Endothelial cell of umbilical vein (primary cell): ENCODE data around the gene CCDC34. TPM values are rescaled to one million over a fixed set of nuclear protein-coding genes. Genes with fewer than 3 reads are reported as not detected.

Source experiments
- BruUV-seq: library from RNA; stranded (reverse); fragments of 400-500 nt; replicated peaks from 2 replicates; lab custom pipeline; 2021; lab: Mats Ljungman, UMichigan
- CTCF ChIA-PET: fragments of 300-600, 350-600 bp; sonication (Branson Sonifier 250); formaldehyde crosslinking; loops from one replicate; lab custom pipeline; 2021; ENCODE audit warnings: antibody characterized with exemption, inconsistent platforms; lab: Charles Lee
- POLR2A ChIA-PET: fragments of 300-600, 350-600 bp; sonication (Branson Sonifier 250); formaldehyde crosslinking; loops from one replicate; lab custom pipeline; 2021; ENCODE audit warnings: antibody characterized with exemption, inconsistent platforms; lab: Charles Lee
- DNase-seq: peaks from one replicate; pipeline ENCODE4 v3.0.0-alpha.2; 2011; ENCODE audit warnings: low read depth, low spot score
- FAIRE-seq: peaks from 2 replicates; lab custom pipeline; 2011; peaks lifted over from hg19 to GRCh38; lab: Jason Lieb, UNC
- H2AFZ ChIP-seq: 2 replicates; pipeline ENCODE4 v1.6.0; 2012; ENCODE audit warnings: low read depth, low read length, control low read depth, inconsistent platforms
- H3K27ac ChIP-seq: 2 replicates; pipeline ENCODE4 v1.5.1; 2011; ENCODE audit warnings: low read depth, mild to moderate bottlenecking, control low read depth, low read length, moderate library complexity; ENCODE audit not compliant: insufficient read depth
- H3K27me3 ChIP-seq, 2 experiments: 2 replicates each; pipeline versions ENCODE4 v1.6.0 to v1.6.1; 2011; ENCODE audit warnings: low read length in 2 of 2, mixed read lengths in 1 of 2; ENCODE audit not compliant: control insufficient read depth in 2 of 2, insufficient read depth in 2 of 2
- H3K36me3 ChIP-seq, 2 experiments: 2 replicates in 1 of 2; 3 replicates in 1 of 2; pipeline ENCODE4 v1.5.1; 2011; ENCODE audit warnings: low read length in 2 of 2, mild to moderate bottlenecking in 1 of 2, moderate library complexity in 1 of 2; ENCODE audit not compliant: control insufficient read depth in 2 of 2, insufficient read depth in 2 of 2; ENCODE audit errors: extremely low read depth in 1 of 2
- H3K4me1 ChIP-seq: 3 replicates; pipeline ENCODE4 v1.5.1; 2011; ENCODE audit warnings: mild to moderate bottlenecking, low read length; ENCODE audit not compliant: control insufficient read depth, insufficient read depth; ENCODE audit errors: extremely low read depth
- H3K4me2 ChIP-seq: 2 replicates; pipeline ENCODE4 v1.6.1; 2011; ENCODE audit warnings: low read length, control low read depth, mixed read lengths; ENCODE audit not compliant: insufficient read depth
- H3K4me3 ChIP-seq, 3 experiments: fragments of 200-600 bp in 1 of 3; sonication (generic), shearing (Covaris generic) in 1 of 3; replicated peaks in 1 of 3; 2 replicates each; pipeline ENCODE4 v1.5.1; 2011 to 2016; ENCODE audit warnings: control low read depth in 3 of 3, low read length in 3 of 3, mild to moderate bottlenecking in 2 of 3, inconsistent platforms in 1 of 3, low read depth in 1 of 3, moderate library complexity in 1 of 3; ENCODE audit not compliant: insufficient read depth in 1 of 3
- H3K79me2 ChIP-seq: 2 replicates; pipeline ENCODE4 v1.6.0; 2012; ENCODE audit warnings: low read length, inconsistent platforms; ENCODE audit not compliant: control insufficient read depth, insufficient read depth
- H3K9ac ChIP-seq: replicated peaks from 2 replicates; pipeline ENCODE3; 2011; ENCODE audit warnings: low read length, control low read depth; ENCODE audit not compliant: insufficient read depth; ENCODE audit errors: extremely low read depth
- H3K9me1 ChIP-seq: replicated peaks from 3 replicates; pipeline ENCODE4 v1.6.0; 2011; ENCODE audit warnings: mild to moderate bottlenecking, low read length; ENCODE audit not compliant: control insufficient read depth, insufficient read depth; ENCODE audit errors: extremely low read depth
- H3K9me3 ChIP-seq: replicated peaks from 2 replicates; pipeline ENCODE4 v1.5.1; 2012; ENCODE audit warnings: low read length, inconsistent platforms; ENCODE audit not compliant: control insufficient read depth, insufficient read depth
- H4K20me1 ChIP-seq: replicated peaks from 2 replicates; pipeline ENCODE3; 2011; ENCODE audit warnings: mild to moderate bottlenecking, low read length; ENCODE audit not compliant: control insufficient read depth, insufficient read depth; ENCODE audit errors: extremely low read depth
- EZH2 ChIP-seq: IDR thresholded peaks from 2 replicates; pipeline ENCODE4 v1.6.1; 2012; ENCODE audit warnings: borderline replicate concordance, low read depth, mild to moderate bottlenecking, moderate library complexity, low read length, inconsistent platforms; ENCODE audit not compliant: severe bottlenecking
- FOS ChIP-seq: IDR thresholded peaks from 2 replicates; pipeline ENCODE4 v1.6.1; 2011; ENCODE audit warnings: mild to moderate bottlenecking, low read length, moderate library complexity, borderline replicate concordance; ENCODE audit not compliant: insufficient read depth
- GATA2 ChIP-seq: IDR thresholded peaks from 2 replicates; pipeline ENCODE4 v1.7.0; 2011; ENCODE audit warnings: low read depth, mild to moderate bottlenecking, moderate library complexity, mixed read lengths, low read length; ENCODE audit not compliant: insufficient read length, insufficient read depth
- JUN ChIP-seq: IDR thresholded peaks from 2 replicates; pipeline ENCODE4 v1.6.1; 2011; ENCODE audit warnings: borderline replicate concordance, low read depth; ENCODE audit not compliant: insufficient read length, insufficient read depth
- MYC ChIP-seq: IDR thresholded peaks from one replicate; pipeline ENCODE4 v1.6.1; 2011; ENCODE audit warnings: mild to moderate bottlenecking, low read depth, low read length
- POLR2A ChIP-seq: IDR thresholded peaks from 2 replicates; pipeline ENCODE4 v1.6.1; 2012; ENCODE audit warnings: low read depth, mild to moderate bottlenecking, control low read depth, low read length
- POLR2AphosphoS5 ChIP-seq: IDR thresholded peaks from 2 replicates; pipeline ENCODE4 v1.6.1; 2012; ENCODE audit warnings: low read depth, mild to moderate bottlenecking, control low read depth, low read length, moderate library complexity; ENCODE audit not compliant: insufficient read depth
- dilution Hi-C: fragments of 300-500 bp; cut with MboI; formaldehyde crosslinking; loops from one replicate; pipeline ENCODE4 v1.15.0; 2019; ENCODE audit warnings: low sequenced_read_pairs; ENCODE audit not compliant: extremely low pct_ligation_motif_present
- intact Hi-C: fragments of 100-400 bp; cut with micrococcal nuclease; formaldehyde crosslinking; loops from one replicate; pipeline ENCODE4 v1.10.0; 2022
- polyA plus RNA-seq, 4 experiments: library from polyadenylated mRNA; depleted of rRNA in 3 of 4; stranded (reverse) in 3 of 4; unstranded in 1 of 4; fragments of >200 nt; gene quantifications; 2 replicates each; pipeline versions ENCODE4 v1.2.1 to v1.2.3, GENCODE V29; 2011 to 2012; ENCODE audit warnings: missing spikeins in 1 of 4
- total RNA-seq: library from RNA; stranded (reverse); gene quantifications from 2 replicates; pipeline ENCODE4 v1.2.3, GENCODE V29; 2021
- TF ChIP-seq, protein P1 (sequence below): IDR thresholded peaks from 2 replicates; pipeline ENCODE4 v1.6.1; 2011; ENCODE audit not compliant: insufficient read depth, insufficient read length
- TF ChIP-seq, protein P2 (sequence below), 2 donors: IDR thresholded peaks; 1 replicate in 1 of 2; 2 replicates in 1 of 2; pipeline ENCODE4 v1.5.1; 2011; ENCODE audit warnings: low read length in 2 of 2, mild to moderate bottlenecking in 2 of 2, moderate library complexity in 2 of 2, control low read depth in 1 of 2, inconsistent platforms in 1 of 2, low read depth in 1 of 2; ENCODE audit not compliant: insufficient read depth in 1 of 2; ENCODE audit errors: extremely low read depth in 1 of 2

CCDC34 gene
- total and polyA plus RNA-seq, 2 donors (not counting 3 experiments of a cell fraction or from before 2014, with no cell fraction given): 2.3 to 11.4 TPM

- ChIA-PET POLR2A (no interaction called here), CTCF (interaction anchor here (1.2 to 1.3 kb wide), 2 partner anchors 12 to 90 kb away, joined by 3 to 4 read pairs; no protein-coding TSS in a partner anchor)
- Histone ChIP-seq H3K27me3 (no peaks in the 10 kb centered on the region), H3K27ac (no peak overlapping the region), H3K4me3 (no peak overlapping the region), H3K79me2 (no peaks in the 10 kb centered on the region), H4K20me1 (no peaks in the 10 kb centered on the region), H3K9ac (no peak overlapping the region), H3K9me1 (no peaks in the 10 kb centered on the region), H3K36me3 (no peaks in the 10 kb centered on the region), H3K4me2 (no peak overlapping the region), H2AFZ (no peak overlapping the region), H3K4me1 (peaks cover 6% of the 10 kb centered on the region), H3K9me3 (no peaks in the 10 kb centered on the region)
- BruUV-seq: no TSS peak
- intact Hi-C loops: no loop called here
- FAIRE-seq (no peak), DNase-seq (no peak)
- no peak for TF ChIP-seq GATA2
- no peak for TF ChIP-seq JUN
- no peak for TF ChIP-seq EZH2
- TF ChIP-seq MYC: no peak
- dilution Hi-C loops: no loop called here
Measured at GRCh38 chr11:27386181-27386845, 23.3 kb upstream of the CCDC34 start.

- no peak overlapping the region for H3K27ac ChIP-seq
- CTCF ChIA-PET: interaction anchor here (1.4 to 2.6 kb wide), 3 partner anchors 10 to 102 kb away, joined by 3 to 10 read pairs (median 7); no protein-coding TSS in a partner anchor
- H3K9ac ChIP-seq: no peak overlapping the region
Measured at GRCh38 chr11:27385245-27385644, 22.2 kb upstream of the CCDC34 start.

More at GRCh38 chr11:27385245-27385644, 22.2 kb upstream of the CCDC34 start:
- intact Hi-C loops (no loop called here), dilution Hi-C loops (no loop called here)
- Histone ChIP-seq H3K36me3 (no peaks in the 10 kb centered on the region), H3K79me2 (no peaks in the 10 kb centered on the region), H3K9me1 (no peaks in the 10 kb centered on the region), H4K20me1 (no peaks in the 10 kb centered on the region), H3K4me2 (peak overlapping the region; percentile 21), H3K4me1 (peaks cover 6% of the 10 kb centered on the region), H3K27me3 (no peaks in the 10 kb centered on the region), H3K4me3 (no peak overlapping the region), H3K9me3 (no peaks in the 10 kb centered on the region), H2AFZ (peak overlapping the region; percentile 62)
- DNase-seq: peak; percentile 14
- no peak for FAIRE-seq
- POLR2A ChIA-PET: no interaction called here
- TF ChIP-seq MYC (no peak), JUN (no peak), GATA2 (no peak), POLR2AphosphoS5 (no peak), FOS (no peak), POLR2A (no peak), EZH2 (no peak)
- TF ChIP-seq, protein P1, sequence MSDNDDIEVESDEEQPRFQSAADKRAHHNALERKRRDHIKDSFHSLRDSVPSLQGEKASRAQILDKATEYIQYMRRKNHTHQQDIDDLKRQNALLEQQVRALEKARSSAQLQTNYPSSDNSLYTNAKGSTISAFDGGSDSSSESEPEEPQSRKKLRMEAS: no peak
- TF ChIP-seq, protein P2, sequence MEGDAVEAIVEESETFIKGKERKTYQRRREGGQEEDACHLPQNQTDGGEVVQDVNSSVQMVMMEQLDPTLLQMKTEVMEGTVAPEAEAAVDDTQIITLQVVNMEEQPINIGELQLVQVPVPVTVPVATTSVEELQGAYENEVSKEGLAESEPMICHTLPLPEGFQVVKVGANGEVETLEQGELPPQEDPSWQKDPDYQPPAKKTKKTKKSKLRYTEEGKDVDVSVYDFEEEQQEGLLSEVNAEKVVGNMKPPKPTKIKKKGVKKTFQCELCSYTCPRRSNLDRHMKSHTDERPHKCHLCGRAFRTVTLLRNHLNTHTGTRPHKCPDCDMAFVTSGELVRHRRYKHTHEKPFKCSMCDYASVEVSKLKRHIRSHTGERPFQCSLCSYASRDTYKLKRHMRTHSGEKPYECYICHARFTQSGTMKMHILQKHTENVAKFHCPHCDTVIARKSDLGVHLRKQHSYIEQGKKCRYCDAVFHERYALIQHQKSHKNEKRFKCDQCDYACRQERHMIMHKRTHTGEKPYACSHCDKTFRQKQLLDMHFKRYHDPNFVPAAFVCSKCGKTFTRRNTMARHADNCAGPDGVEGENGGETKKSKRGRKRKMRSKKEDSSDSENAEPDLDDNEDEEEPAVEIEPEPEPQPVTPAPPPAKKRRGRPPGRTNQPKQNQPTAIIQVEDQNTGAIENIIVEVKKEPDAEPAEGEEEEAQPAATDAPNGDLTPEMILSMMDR (IDR thresholded peaks at IDR 0.05; ENCODE audit: extremely low read depth in 1 of 2, insufficient read depth in 1 of 2, low read depth in 1 of 2, low read length in 2 of 2): no peak
- BruUV-seq: no TSS peak
